Panc1 (cell line): ENCODE data around the gene SALL3. TPM values are rescaled to one million over a fixed set of nuclear protein-coding genes. Genes with fewer than 3 reads are reported as not detected.

ENCODE experiments used
- ATAC-seq: fragments of 200-7000 bp; cut with Tn5 transposase; 2 replicates; pipeline ENCODE4 v1.9.1; 2020; ENCODE audit warnings: mild to moderate bottlenecking, moderate library complexity
- BruUV-seq: library from RNA; stranded (reverse); fragments of 400-500 nt; replicated peaks from 2 replicates; lab custom pipeline; 2021; lab: Mats Ljungman, UMichigan
- CTCF ChIA-PET: fragments of 300-600 bp; sonication (Branson Sonifier 250); formaldehyde crosslinking; loops from one replicate; lab custom pipeline; 2022; ENCODE audit warnings: antibody characterized with exemption; lab: Charles Lee
- POLR2A ChIA-PET: fragments of 300-600 bp; sonication (Branson Sonifier 250); formaldehyde crosslinking; loops from one replicate; lab custom pipeline; 2022; ENCODE audit warnings: antibody characterized with exemption; lab: Charles Lee
- DNase-seq: peaks from one replicate; pipeline ENCODE4 v3.0.0-alpha.2; 2010; ENCODE audit warnings: low read depth, low spot score
- H3K27ac ChIP-seq: 2 replicates; pipeline ENCODE4 v1.5.1; 2011; ENCODE audit warnings: mild to moderate bottlenecking, low read length, inconsistent platforms
- H3K27me3 ChIP-seq: fragments of 200-500 bp; sonication (Bioruptor generic); 2 replicates; pipeline ENCODE4 v1.6.0; 2014; ENCODE audit warnings: low read length, inconsistent platforms; ENCODE audit not compliant: control insufficient read depth, insufficient read depth
- H3K36me3 ChIP-seq: fragments of 200-500 bp; sonication (Bioruptor generic); 2 replicates; pipeline ENCODE4 v1.5.1; 2014; ENCODE audit warnings: inconsistent platforms, mild to moderate bottlenecking, low read length, moderate library complexity; ENCODE audit not compliant: control insufficient read depth, insufficient read depth
- H3K4me1 ChIP-seq: 2 replicates; pipeline ENCODE4 v1.5.1; 2011; ENCODE audit warnings: inconsistent platforms, mild to moderate bottlenecking, low read length, moderate library complexity; ENCODE audit not compliant: control insufficient read depth, insufficient read depth
- H3K4me3 ChIP-seq, 2 experiments: 2 replicates each; pipeline ENCODE4 v1.5.1; 2011 to 2012; ENCODE audit warnings: low read depth in 2 of 2, low read length in 2 of 2, mild to moderate bottlenecking in 2 of 2, inconsistent platforms in 1 of 2, moderate library complexity in 1 of 2
- H3K9me3 ChIP-seq: fragments of 200-500 bp; sonication (Bioruptor generic); 2 replicates; pipeline ENCODE4 v1.5.1; 2014; ENCODE audit warnings: low read depth, mild to moderate bottlenecking, inconsistent platforms, low read length, moderate library complexity; ENCODE audit not compliant: control insufficient read depth, insufficient read depth
- POLR2AphosphoS5 ChIP-seq: IDR thresholded peaks from 2 replicates; pipeline ENCODE4 v1.6.1; 2012; ENCODE audit warnings: mild to moderate bottlenecking, low read depth, low read length, moderate library complexity
- SIN3A ChIP-seq: IDR thresholded peaks from 2 replicates; pipeline ENCODE4 v1.6.1; 2012; ENCODE audit warnings: low read depth, mild to moderate bottlenecking, low read length, moderate library complexity, borderline replicate concordance; ENCODE audit not compliant: insufficient read depth
- TCF7L2 ChIP-seq: IDR thresholded peaks from 2 replicates; pipeline ENCODE4 v1.6.1; 2011; ENCODE audit warnings: mild to moderate bottlenecking, low read depth, low read length, inconsistent platforms
- in situ Hi-C: cut with HindIII; loops from 2 replicates; pipeline ENCODE4 v1.10.0; 2016; ENCODE audit warnings: low sequenced_read_pairs, low pct_unique_long_range_greater_than_20kb
- intact Hi-C: fragments of 100-400 bp; cut with micrococcal nuclease; formaldehyde crosslinking; loops from one replicate; pipeline ENCODE4 v1.10.0; 2022; ENCODE audit not compliant: unreplicated experiment
- total RNA-seq: library from RNA; stranded (reverse); gene quantifications from one replicate; pipeline ENCODE4 v1.2.1, GENCODE V29; 2021; ENCODE audit not compliant: unreplicated experiment
- TF ChIP-seq, protein P1 (sequence below): fragments of 450-650 bp; IDR thresholded peaks from 2 replicates; pipeline ENCODE4 v1.5.1; 2017; ENCODE audit warnings: mild to moderate bottlenecking
- TF ChIP-seq, protein P2 (sequence below), 2 experiments: IDR thresholded peaks; 2 replicates each; pipeline ENCODE4 v1.6.1; 2011 to 2012; ENCODE audit warnings: low read depth in 2 of 2, control low read depth in 1 of 2, low read length in 1 of 2, mild to moderate bottlenecking in 1 of 2, moderate library complexity in 1 of 2; ENCODE audit not compliant: insufficient read depth in 1 of 2

SALL3 gene
- total RNA-seq, 1 experiment from 2014 or later, result not detected

DNA sequence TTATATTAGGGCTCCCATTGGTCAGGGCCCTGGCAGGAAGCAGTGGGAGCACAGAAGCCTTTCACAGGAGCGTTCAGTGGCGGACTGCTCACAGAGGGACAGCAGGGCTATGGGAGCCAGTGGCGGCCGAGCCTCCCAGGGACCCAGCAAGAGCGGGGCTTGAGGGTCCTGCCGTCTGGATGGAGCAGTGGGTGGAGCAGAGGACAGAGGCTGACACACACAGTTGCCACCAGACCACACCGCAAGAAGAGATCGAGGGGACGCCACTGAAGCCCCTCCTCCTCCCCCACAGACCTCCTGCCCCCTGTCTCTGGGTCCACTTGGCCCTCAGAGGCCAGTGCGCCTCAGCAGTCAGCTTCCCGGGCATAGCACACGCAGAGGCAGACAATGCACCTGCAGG, 39.3 kb downstream of the SALL3 start:
- ChIA-PET CTCF (no interaction called here), POLR2A (no interaction called here)
- no peak overlapping the region for H3K27ac ChIP-seq
- DNase-seq (no peak), ATAC-seq (no peak)
- BruUV-seq, result no TSS peak
- in situ Hi-C loops (no loop called here), intact Hi-C loops (no loop called here)
- H3K36me3 ChIP-seq, result no peaks in the 10 kb centered on the region
- TF ChIP-seq, protein P1, sequence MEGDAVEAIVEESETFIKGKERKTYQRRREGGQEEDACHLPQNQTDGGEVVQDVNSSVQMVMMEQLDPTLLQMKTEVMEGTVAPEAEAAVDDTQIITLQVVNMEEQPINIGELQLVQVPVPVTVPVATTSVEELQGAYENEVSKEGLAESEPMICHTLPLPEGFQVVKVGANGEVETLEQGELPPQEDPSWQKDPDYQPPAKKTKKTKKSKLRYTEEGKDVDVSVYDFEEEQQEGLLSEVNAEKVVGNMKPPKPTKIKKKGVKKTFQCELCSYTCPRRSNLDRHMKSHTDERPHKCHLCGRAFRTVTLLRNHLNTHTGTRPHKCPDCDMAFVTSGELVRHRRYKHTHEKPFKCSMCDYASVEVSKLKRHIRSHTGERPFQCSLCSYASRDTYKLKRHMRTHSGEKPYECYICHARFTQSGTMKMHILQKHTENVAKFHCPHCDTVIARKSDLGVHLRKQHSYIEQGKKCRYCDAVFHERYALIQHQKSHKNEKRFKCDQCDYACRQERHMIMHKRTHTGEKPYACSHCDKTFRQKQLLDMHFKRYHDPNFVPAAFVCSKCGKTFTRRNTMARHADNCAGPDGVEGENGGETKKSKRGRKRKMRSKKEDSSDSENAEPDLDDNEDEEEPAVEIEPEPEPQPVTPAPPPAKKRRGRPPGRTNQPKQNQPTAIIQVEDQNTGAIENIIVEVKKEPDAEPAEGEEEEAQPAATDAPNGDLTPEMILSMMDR, result no peak
- TF ChIP-seq TCF7L2 (no peak), SIN3A (no peak), POLR2AphosphoS5 (no peak)
- peaks cover 15% of the 10 kb centered on the region for H3K27me3 ChIP-seq
- no peak overlapping the region for H3K4me3 ChIP-seq
- no peaks in the 10 kb centered on the region for H3K9me3 ChIP-seq
- H3K4me1 ChIP-seq, result no peaks in the 10 kb centered on the region

DNA sequence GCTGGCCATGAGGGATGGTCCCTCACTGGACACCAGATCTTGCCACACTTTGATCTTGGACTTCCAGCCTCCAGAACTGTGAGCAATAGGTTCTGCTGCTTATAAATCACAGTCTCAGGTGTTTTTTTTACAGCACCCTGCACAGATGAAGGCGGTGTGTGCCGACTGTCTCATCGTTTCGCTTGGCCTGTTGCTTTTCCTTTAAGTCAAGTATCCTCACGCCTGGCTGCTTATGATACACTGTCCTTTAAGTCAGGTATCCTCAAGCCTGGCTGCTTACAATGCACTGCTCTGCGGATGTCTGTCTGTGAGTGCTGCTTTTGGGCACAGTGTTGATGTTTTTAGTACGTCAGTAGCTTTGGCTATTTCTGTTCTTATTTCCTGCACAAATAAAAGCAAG, 40.3 kb downstream of the SALL3 start:
- no TSS peak for BruUV-seq
- Histone ChIP-seq H3K36me3 (no peaks in the 10 kb centered on the region), H3K9me3 (no peaks in the 10 kb centered on the region), H3K4me1 (no peaks in the 10 kb centered on the region), H3K4me3 (no peak overlapping the region), H3K27ac (no peak overlapping the region), H3K27me3 (peaks cover 13% of the 10 kb centered on the region)
- TF ChIP-seq SIN3A, result no peak
- no peak for TF ChIP-seq POLR2AphosphoS5
- TF ChIP-seq TCF7L2, result no peak
- TF ChIP-seq, protein P2, sequence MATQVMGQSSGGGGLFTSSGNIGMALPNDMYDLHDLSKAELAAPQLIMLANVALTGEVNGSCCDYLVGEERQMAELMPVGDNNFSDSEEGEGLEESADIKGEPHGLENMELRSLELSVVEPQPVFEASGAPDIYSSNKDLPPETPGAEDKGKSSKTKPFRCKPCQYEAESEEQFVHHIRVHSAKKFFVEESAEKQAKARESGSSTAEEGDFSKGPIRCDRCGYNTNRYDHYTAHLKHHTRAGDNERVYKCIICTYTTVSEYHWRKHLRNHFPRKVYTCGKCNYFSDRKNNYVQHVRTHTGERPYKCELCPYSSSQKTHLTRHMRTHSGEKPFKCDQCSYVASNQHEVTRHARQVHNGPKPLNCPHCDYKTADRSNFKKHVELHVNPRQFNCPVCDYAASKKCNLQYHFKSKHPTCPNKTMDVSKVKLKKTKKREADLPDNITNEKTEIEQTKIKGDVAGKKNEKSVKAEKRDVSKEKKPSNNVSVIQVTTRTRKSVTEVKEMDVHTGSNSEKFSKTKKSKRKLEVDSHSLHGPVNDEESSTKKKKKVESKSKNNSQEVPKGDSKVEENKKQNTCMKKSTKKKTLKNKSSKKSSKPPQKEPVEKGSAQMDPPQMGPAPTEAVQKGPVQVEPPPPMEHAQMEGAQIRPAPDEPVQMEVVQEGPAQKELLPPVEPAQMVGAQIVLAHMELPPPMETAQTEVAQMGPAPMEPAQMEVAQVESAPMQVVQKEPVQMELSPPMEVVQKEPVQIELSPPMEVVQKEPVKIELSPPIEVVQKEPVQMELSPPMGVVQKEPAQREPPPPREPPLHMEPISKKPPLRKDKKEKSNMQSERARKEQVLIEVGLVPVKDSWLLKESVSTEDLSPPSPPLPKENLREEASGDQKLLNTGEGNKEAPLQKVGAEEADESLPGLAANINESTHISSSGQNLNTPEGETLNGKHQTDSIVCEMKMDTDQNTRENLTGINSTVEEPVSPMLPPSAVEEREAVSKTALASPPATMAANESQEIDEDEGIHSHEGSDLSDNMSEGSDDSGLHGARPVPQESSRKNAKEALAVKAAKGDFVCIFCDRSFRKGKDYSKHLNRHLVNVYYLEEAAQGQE (IDR thresholded peaks at IDR 0.05; ENCODE audit: insufficient read depth in 1 of 2, low read depth in 2 of 2, low read length in 1 of 2), result no peak
- TF ChIP-seq, protein P1, result no peak
- ChIA-PET CTCF (no interaction called here), POLR2A (no interaction called here)
- ATAC-seq (peak; percentile 36; the same call in 1 of the 2 replicates), DNase-seq (no peak)
- intact Hi-C loops, result no loop called here
- in situ Hi-C loops, result no loop called here

DNA sequence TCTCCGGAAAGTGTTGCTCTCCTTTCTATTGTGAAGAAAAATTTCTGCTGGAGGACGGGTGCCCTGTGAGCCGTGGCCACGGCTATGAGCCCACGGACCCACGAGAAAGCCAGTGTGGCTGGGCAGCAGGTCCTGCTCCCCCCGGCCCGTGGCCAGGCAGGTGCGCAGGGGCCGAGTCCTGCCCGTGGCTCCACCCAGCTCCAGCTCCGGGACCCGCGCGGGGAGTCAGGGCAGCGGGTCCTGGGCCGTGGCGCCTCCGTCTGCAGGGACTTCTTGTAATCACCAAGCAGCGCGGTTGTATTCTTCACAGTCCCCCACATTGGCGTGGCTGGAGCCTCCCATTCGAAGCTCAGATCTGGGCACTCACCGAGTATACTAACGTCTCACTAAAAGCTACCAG, 43.0 kb downstream of the SALL3 start:
- in situ Hi-C loops, result no loop called here
- TF ChIP-seq SIN3A (no peak), POLR2AphosphoS5 (no peak), TCF7L2 (no peak)
- TF ChIP-seq, protein P1, result no peak
- TF ChIP-seq, protein P2 (IDR thresholded peaks at IDR 0.05; ENCODE audit: insufficient read depth in 1 of 2, low read depth in 2 of 2, low read length in 1 of 2), result no peak
- intact Hi-C loops, result no loop called here
- CTCF ChIA-PET, result no interaction called here
- Histone ChIP-seq H3K36me3 (no peaks in the 10 kb centered on the region), H3K27me3 (peaks cover 12% of the 10 kb centered on the region), H3K9me3 (no peaks in the 10 kb centered on the region), H3K4me3 (no peak overlapping the region), H3K4me1 (no peaks in the 10 kb centered on the region), H3K27ac (no peak overlapping the region)
- no TSS peak for BruUV-seq
- ATAC-seq, result no peak
- POLR2A ChIA-PET, result no interaction called here
- no peak for DNase-seq
